WTC11 (cell line): Measurements from ENCODE around the gene RAB6C. TPM values are rescaled to one million over a fixed set of nuclear protein-coding genes. Genes with fewer than 3 reads are reported as not detected.

Source experiments
- ATAC-seq: fragments of 200-7000 bp; cut with Tn5 transposase; 2 replicates; pipeline ENCODE4 v1.10.0; 2021; ENCODE audit warnings: mild to moderate bottlenecking, moderate library complexity
- CTCF ChIA-PET: fragments of 300-600 bp; sonication (Branson Sonifier 250); formaldehyde crosslinking; loops from one replicate; lab custom pipeline; 2021; ENCODE audit warnings: antibody characterized with exemption; lab: Charles Lee
- POLR2A ChIA-PET: fragments of 350-600 bp; sonication (Branson Sonifier 250); formaldehyde crosslinking; loops from one replicate; lab custom pipeline; 2021; ENCODE audit warnings: antibody characterized with exemption; lab: Charles Lee
- DNase-seq: peaks from one replicate; pipeline ENCODE4 v3.0.0; 2021; ENCODE audit warnings: low spot score
- H3K27ac Mint-ChIP-seq: 2 replicates; pipeline ENCODE4 v1.8.0; 2021; ENCODE audit warnings: mixed read lengths
- H3K27me3 Mint-ChIP-seq: 2 replicates; pipeline ENCODE4 v1.8.0; 2021; ENCODE audit warnings: low read depth, mild to moderate bottlenecking, moderate library complexity, mixed read lengths
- H3K36me3 Mint-ChIP-seq: 2 replicates; pipeline ENCODE4 v1.8.0; 2021; ENCODE audit warnings: mixed read lengths
- H3K4me1 Mint-ChIP-seq: 2 replicates; pipeline ENCODE4 v1.8.0; 2022; ENCODE audit warnings: mixed read lengths
- H3K4me3 Mint-ChIP-seq: 2 replicates; pipeline ENCODE4 v1.8.0; 2021; ENCODE audit warnings: mild to moderate bottlenecking, moderate library complexity, mixed read lengths
- H3K9me3 Mint-ChIP-seq: 2 replicates; pipeline ENCODE4 v1.8.0; 2021; ENCODE audit warnings: mixed read lengths
- AFF4 ChIP-seq: sonication (generic); formaldehyde crosslinking; IDR thresholded peaks from 2 replicates; pipeline ENCODE4 v1.8.1; 2023; ENCODE audit warnings: mild to moderate bottlenecking, missing genetic modification reagents, borderline replicate concordance
- ATF1 ChIP-seq: sonication (generic); formaldehyde crosslinking; IDR thresholded peaks from 2 replicates; pipeline ENCODE4 v1.8.1; 2023; ENCODE audit warnings: mild to moderate bottlenecking, moderate library complexity, missing genetic modification reagents
- ATF2 ChIP-seq: sonication (generic); formaldehyde crosslinking; IDR thresholded peaks from 2 replicates; pipeline ENCODE4 v1.8.1; 2022; ENCODE audit warnings: low read depth, missing genetic modification reagents, borderline replicate concordance
- ESRRA ChIP-seq: sonication (generic); formaldehyde crosslinking; IDR thresholded peaks from 2 replicates; pipeline ENCODE4 v1.8.1; 2022; ENCODE audit warnings: mild to moderate bottlenecking, missing genetic modification reagents, borderline replicate concordance
- MYBL2 ChIP-seq: sonication (generic); formaldehyde crosslinking; IDR thresholded peaks from 2 replicates; pipeline ENCODE4 v1.8.1; 2023; ENCODE audit warnings: mild to moderate bottlenecking, moderate library complexity, missing genetic modification reagents
- PRDM15 ChIP-seq: sonication (generic); formaldehyde crosslinking; IDR thresholded peaks from 2 replicates; pipeline ENCODE4 v1.8.0; 2022; ENCODE audit warnings: missing genetic modification reagents
- SMAD3 ChIP-seq: sonication (generic); formaldehyde crosslinking; IDR thresholded peaks from 2 replicates; pipeline ENCODE4 v1.8.0; 2022; ENCODE audit warnings: missing genetic modification reagents, mild to moderate bottlenecking, borderline replicate concordance
- ZBTB21 ChIP-seq: sonication (generic); formaldehyde crosslinking; IDR thresholded peaks from 2 replicates; pipeline ENCODE4 v1.8.1; 2023; ENCODE audit warnings: mild to moderate bottlenecking, missing genetic modification reagents, borderline replicate concordance
- ZNF532 ChIP-seq: fragments of 250-450 bp; sonication (Bioruptor Pico); IDR thresholded peaks from 2 replicates; pipeline ENCODE4 v1.9.0; 2021; ENCODE audit warnings: mild to moderate bottlenecking, borderline replicate concordance
- ZSCAN18 ChIP-seq: fragments of 250-450 bp; sonication (Bioruptor Pico); IDR thresholded peaks from 2 replicates; pipeline ENCODE4 v2.1.2; 2022; ENCODE audit warnings: mild to moderate bottlenecking, moderate library complexity
- total RNA-seq: library from RNA; stranded (reverse); gene quantifications from 3 replicates; pipeline ENCODE4 v1.2.3, GENCODE V29; 2021

RAB6C gene
- total RNA-seq, 1 experiment from 2014 or later = 0.09 TPM

- Mint-ChIP-seq H3K27me3 (peaks cover 20% of the 10 kb centered on the region), H3K4me1 (peaks cover 22% of the 10 kb centered on the region), H3K36me3 (no peaks in the 10 kb centered on the region), H3K9me3 (no peaks in the 10 kb centered on the region), H3K4me3 (peak overlapping the region; percentile 44; the same call in 1 of the 2 replicates), H3K27ac (no peak overlapping the region)
- POLR2A ChIA-PET = interaction anchor here (0.6 kb wide), 1 partner anchor 878 kb away, joined by 3 read pairs; no protein-coding TSS in a partner anchor
- ATAC-seq (peak; percentile 21; the same call in 1 of the 2 replicates), DNase-seq (no peak)
- TF ChIP-seq SMAD3 (CRISPR knock-in tag) (no peak), ATF1 (CRISPR knock-in tag) (no peak), AFF4 (CRISPR knock-in tag) (no peak), ZSCAN18 (CRISPR knock-in tag) (no peak), ZNF532 (CRISPR knock-in tag) (no peak), PRDM15 (no peak), ZBTB21 (no peak), MYBL2 (CRISPR knock-in tag) (no peak), ATF2 (no peak), ESRRA (CRISPR knock-in tag) (no peak)
- CTCF ChIA-PET = no interaction called here
Measured at GRCh38 chr2:129935118-129935517, 44.3 kb upstream of the RAB6C start.
